NCI-H2227 (cell line): ENCODE measurements around the gene RNASE7.

ENCODE experiments used
- DNase-seq: peaks from one replicate; lab custom pipeline; 2025; ENCODE audit not compliant: unreplicated experiment; lab: John Stamatoyannopoulos, UW

Gene RNASE7

GRCh38 chr14:21042918-21043317, 756 bp downstream of the RNASE7 start:
- no peak for DNase-seq

GRCh38 chr14:21043387-21043973, 1.3 kb downstream of the RNASE7 start:
- DNase-seq, result no peak

GRCh38 chr14:21043974-21044618, 1.9 kb downstream of the RNASE7 start:
- no peak for DNase-seq

- no peak for DNase-seq
Observed at GRCh38 chr14:21047378-21047781, 5.2 kb downstream of the RNASE7 start.

- DNase-seq, result no peak
Observed at GRCh38 chr14:21048638-21049037, 6.5 kb downstream of the RNASE7 start.

GRCh38 chr14:21049271-21049673, 7.1 kb downstream of the RNASE7 start:
- DNase-seq, result no peak

- no peak for DNase-seq
Observed at GRCh38 chr14:21050597-21050996, 8.4 kb downstream of the RNASE7 start.

- DNase-seq, result no peak
Observed at GRCh38 chr14:21053184-21054122, 11.3 kb downstream of the RNASE7 start.

- DNase-seq, result no peak
Observed at GRCh38 chr14:21054123-21054767, 12.1 kb downstream of the RNASE7 start.

- no peak for DNase-seq
Observed at GRCh38 chr14:21054768-21055145, 12.6 kb downstream of the RNASE7 start.

GRCh38 chr14:21055432-21056117, 13.4 kb downstream of the RNASE7 start:
- DNase-seq, result no peak

GRCh38 chr14:21056520-21057163, 14.5 kb downstream of the RNASE7 start:
- DNase-seq, result no peak

- no peak for DNase-seq
Observed at GRCh38 chr14:21057803-21058675, 15.9 kb downstream of the RNASE7 start, which contains the start of gene RNASE8. Gene RNASE8 (plus strand): TSS chr14:21057822. CDS start chr14:21057893, 71 bp downstream.

- no peak for DNase-seq
Observed at GRCh38 chr14:21058903-21059302, 16.7 kb downstream of the RNASE7 start.

- DNase-seq, result no peak
Observed at GRCh38 chr14:21059842-21060613, 17.9 kb downstream of the RNASE7 start.

GRCh38 chr14:21060614-21061346, 18.6 kb downstream of the RNASE7 start:
- DNase-seq, result no peak

- DNase-seq, result no peak
Observed at GRCh38 chr14:21061347-21061668, 19.1 kb downstream of the RNASE7 start.

GRCh38 chr14:21063479-21063878, 21.3 kb downstream of the RNASE7 start:
- DNase-seq, result no peak
